ENCODE measurements around the gene STK11.

STK11 gene

GRCh38 chr19:1171755-1172352 is 33.7 kb upstream of the STK11 start:
- peak overlapping the region; percentile 63 for H3K27ac ChIP-seq (ENCODE audit: low read length)
- peak overlapping the region; percentile 75 to 81 for H3K4me3 ChIP-seq (ENCODE audit: low read depth in 1 of 2, low read length in 2 of 2)
- H3K4me1 ChIP-seq (ENCODE audit: control insufficient read depth in 1 of 2, insufficient read depth in 2 of 2, low read length in 2 of 2) = peaks cover 2 to 42% of the 10 kb centered on the region in 2 donors
- no peaks in the 10 kb centered on the region for H3K9me3 ChIP-seq (ENCODE audit: control insufficient read depth in 1 of 2, low read length in 2 of 2)
- peaks cover 0 to 7% of the 10 kb centered on the region in 2 donors for H3K36me3 ChIP-seq (ENCODE audit: control insufficient read depth in 1 of 2, insufficient read depth in 2 of 2, low read length in 2 of 2)
- H3K27me3 ChIP-seq (ENCODE audit: low read depth, low read length) = no peaks in the 10 kb centered on the region

- H3K27me3 ChIP-seq (ENCODE audit: low read depth, low read length) = no peaks in the 10 kb centered on the region
- peaks cover 0 to under 1% of the 10 kb centered on the region in 2 donors for H3K36me3 ChIP-seq (ENCODE audit: control insufficient read depth in 1 of 2, insufficient read depth in 2 of 2, low read length in 2 of 2)
- H3K9me3 ChIP-seq (ENCODE audit: control insufficient read depth in 1 of 2, low read length in 2 of 2) = no peaks in the 10 kb centered on the region
- H3K27ac ChIP-seq (ENCODE audit: low read length) = peak overlapping the region; percentile 87
- peak overlapping the region; percentile 75 to 81 for H3K4me3 ChIP-seq (ENCODE audit: low read depth in 1 of 2, low read length in 2 of 2)
- H3K4me1 ChIP-seq (ENCODE audit: control insufficient read depth in 1 of 2, insufficient read depth in 2 of 2, low read length in 2 of 2) = peaks cover 2 to 42% of the 10 kb centered on the region in 2 donors
These were observed 33.0 kb upstream of the STK11 start for GRCh38 chr19:1172353-1173158.

GRCh38 chr19:1173159-1173844 is 32.3 kb upstream of the STK11 start:
- H3K36me3 ChIP-seq (ENCODE audit: control insufficient read depth in 1 of 2, insufficient read depth in 2 of 2, low read length in 2 of 2) = no peaks in the 10 kb centered on the region
- H3K9me3 ChIP-seq (ENCODE audit: control insufficient read depth in 1 of 2, low read length in 2 of 2) = no peaks in the 10 kb centered on the region
- no peaks in the 10 kb centered on the region for H3K27me3 ChIP-seq (ENCODE audit: low read depth, low read length)
- H3K27ac ChIP-seq (ENCODE audit: low read length) = peak overlapping the region; percentile 87
- peaks cover 2 to 34% of the 10 kb centered on the region in 2 donors for H3K4me1 ChIP-seq (ENCODE audit: control insufficient read depth in 1 of 2, insufficient read depth in 2 of 2, low read length in 2 of 2)
- peak overlapping the region; percentile 75 to 81 for H3K4me3 ChIP-seq (ENCODE audit: low read depth in 1 of 2, low read length in 2 of 2)

- H3K27ac ChIP-seq (ENCODE audit: low read length) = peak within 1 kb of the TSS; percentile 87
- H3K9me3 ChIP-seq (ENCODE audit: control insufficient read depth in 1 of 2, low read length in 2 of 2) = no peaks in the 10 kb centered on the region
- H3K36me3 ChIP-seq (ENCODE audit: control insufficient read depth in 1 of 2, insufficient read depth in 2 of 2, low read length in 2 of 2) = no peaks in the 10 kb centered on the region
- H3K27me3 ChIP-seq (ENCODE audit: low read depth, low read length) = no peaks in the 10 kb centered on the region
- peaks cover 2 to 33% of the 10 kb centered on the region in 2 donors for H3K4me1 ChIP-seq (ENCODE audit: control insufficient read depth in 1 of 2, insufficient read depth in 2 of 2, low read length in 2 of 2)
- H3K4me3 ChIP-seq (ENCODE audit: low read depth in 1 of 2, low read length in 2 of 2) = peak within 1 kb of the TSS; percentile 75 to 81
These were observed 31.5 kb upstream of the STK11 start, which contains the start of gene SBNO2 for GRCh38 chr19:1173845-1174809. Gene SBNO2 (minus strand): TSS chr19:1174268. CDS start chr19:1154276, 19,992 bp downstream.

- no peak overlapping the region for H3K4me3 ChIP-seq (ENCODE audit: low read depth in 1 of 2, low read length in 2 of 2)
- no peaks in the 10 kb centered on the region for H3K27me3 ChIP-seq (ENCODE audit: low read depth, low read length)
- no peaks in the 10 kb centered on the region for H3K36me3 ChIP-seq (ENCODE audit: control insufficient read depth in 1 of 2, insufficient read depth in 2 of 2, low read length in 2 of 2)
- H3K27ac ChIP-seq (ENCODE audit: low read length) = no peak overlapping the region
- peaks cover 0 to 8% of the 10 kb centered on the region in 2 donors for H3K4me1 ChIP-seq (ENCODE audit: control insufficient read depth in 1 of 2, insufficient read depth in 2 of 2, low read length in 2 of 2)
- H3K9me3 ChIP-seq (ENCODE audit: control insufficient read depth in 1 of 2, low read length in 2 of 2) = no peaks in the 10 kb centered on the region
These were observed 28.1 kb upstream of the STK11 start for GRCh38 chr19:1177322-1178114.

GRCh38 chr19:1181606-1182005 is 24.0 kb upstream of the STK11 start:
- no peak overlapping the region for H3K4me3 ChIP-seq (ENCODE audit: low read depth in 1 of 2, low read length in 2 of 2)
- H3K9me3 ChIP-seq (ENCODE audit: control insufficient read depth in 1 of 2, low read length in 2 of 2) = no peaks in the 10 kb centered on the region
- no peaks in the 10 kb centered on the region for H3K27me3 ChIP-seq (ENCODE audit: low read depth, low read length)
- H3K4me1 ChIP-seq (ENCODE audit: control insufficient read depth in 1 of 2, insufficient read depth in 2 of 2, low read length in 2 of 2) = peaks cover 0 to 5% of the 10 kb centered on the region in 2 donors
- no peaks in the 10 kb centered on the region for H3K36me3 ChIP-seq (ENCODE audit: control insufficient read depth in 1 of 2, insufficient read depth in 2 of 2, low read length in 2 of 2)
- H3K27ac ChIP-seq (ENCODE audit: low read length) = no peak overlapping the region

- Histone ChIP-seq H3K4me3 (ENCODE audit: low read depth in 1 of 2, low read length in 2 of 2) (no peak overlapping the region), H3K9me3 (ENCODE audit: control insufficient read depth in 1 of 2, low read length in 2 of 2) (no peaks in the 10 kb centered on the region), H3K36me3 (ENCODE audit: control insufficient read depth in 1 of 2, insufficient read depth in 2 of 2, low read length in 2 of 2) (no peaks in the 10 kb centered on the region), H3K4me1 (ENCODE audit: control insufficient read depth in 1 of 2, insufficient read depth in 2 of 2, low read length in 2 of 2) (peaks cover 0 to 5% of the 10 kb centered on the region in 2 donors), H3K27me3 (ENCODE audit: low read depth, low read length) (no peaks in the 10 kb centered on the region), H3K27ac (ENCODE audit: low read length) (no peak overlapping the region)
These were observed 23.5 kb upstream of the STK11 start for GRCh38 chr19:1182068-1182467.

- H3K27ac ChIP-seq (ENCODE audit: low read length) = no peak overlapping the region
- H3K4me1 ChIP-seq (ENCODE audit: control insufficient read depth in 1 of 2, insufficient read depth in 2 of 2, low read length in 2 of 2) = peaks cover 0 to 5% of the 10 kb centered on the region in 2 donors
- H3K4me3 ChIP-seq (ENCODE audit: low read depth in 1 of 2, low read length in 2 of 2) = no peak overlapping the region
- H3K9me3 ChIP-seq (ENCODE audit: control insufficient read depth in 1 of 2, low read length in 2 of 2) = no peaks in the 10 kb centered on the region
- H3K36me3 ChIP-seq (ENCODE audit: control insufficient read depth in 1 of 2, insufficient read depth in 2 of 2, low read length in 2 of 2) = no peaks in the 10 kb centered on the region
- H3K27me3 ChIP-seq (ENCODE audit: low read depth, low read length) = no peaks in the 10 kb centered on the region
These were observed 22.9 kb upstream of the STK11 start for GRCh38 chr19:1182727-1183126.

- Histone ChIP-seq H3K9me3 (ENCODE audit: control insufficient read depth in 1 of 2, low read length in 2 of 2) (no peaks in the 10 kb centered on the region), H3K36me3 (ENCODE audit: control insufficient read depth in 1 of 2, insufficient read depth in 2 of 2, low read length in 2 of 2) (no peaks in the 10 kb centered on the region), H3K27me3 (ENCODE audit: low read depth, low read length) (no peaks in the 10 kb centered on the region), H3K4me3 (ENCODE audit: low read depth in 1 of 2, low read length in 2 of 2) (no peak overlapping the region), H3K27ac (ENCODE audit: low read length) (no peak overlapping the region), H3K4me1 (ENCODE audit: control insufficient read depth in 1 of 2, insufficient read depth in 2 of 2, low read length in 2 of 2) (peaks cover 0 to 5% of the 10 kb centered on the region in 2 donors)
These were observed 21.9 kb upstream of the STK11 start for GRCh38 chr19:1183543-1184172.

- H3K27me3 ChIP-seq (ENCODE audit: low read depth, low read length) = no peaks in the 10 kb centered on the region
- H3K9me3 ChIP-seq (ENCODE audit: control insufficient read depth in 1 of 2, low read length in 2 of 2) = no peaks in the 10 kb centered on the region
- no peak overlapping the region for H3K27ac ChIP-seq (ENCODE audit: low read length)
- no peaks in the 10 kb centered on the region for H3K36me3 ChIP-seq (ENCODE audit: control insufficient read depth in 1 of 2, insufficient read depth in 2 of 2, low read length in 2 of 2)
- H3K4me1 ChIP-seq (ENCODE audit: control insufficient read depth in 1 of 2, insufficient read depth in 2 of 2, low read length in 2 of 2) = no peaks in the 10 kb centered on the region
- no peak overlapping the region for H3K4me3 ChIP-seq (ENCODE audit: low read depth in 1 of 2, low read length in 2 of 2)
These were observed 16.2 kb upstream of the STK11 start for GRCh38 chr19:1189419-1189818.
